HG02623 (cell line): ENCODE data around the gene NOL4L.

Experiments
- ATAC-seq: cut with Tn5 transposase; IDR thresholded peaks from one replicate; pipeline ENCODE4 v1.9.1; 2021; ENCODE audit warnings: moderate library complexity; ENCODE audit not compliant: unreplicated experiment

NOL4L gene

GRCh38 chr20:32544260-32544722 lies 40.8 kb downstream of the NOL4L start:
- no peak for ATAC-seq

GRCh38 chr20:32543570-32544259 lies 41.4 kb downstream of the NOL4L start:
- no peak for ATAC-seq

GRCh38 chr20:32542259-32542615 lies 42.9 kb downstream of the NOL4L start:
- ATAC-seq = no peak

GRCh38 chr20:32541323-32542258 lies 43.5 kb downstream of the NOL4L start:
- ATAC-seq = no peak

GRCh38 chr20:32539817-32540675 lies 45.1 kb downstream of the NOL4L start:
- no peak for ATAC-seq

GRCh38 chr20:32539026-32539816 lies 45.9 kb downstream of the NOL4L start:
- ATAC-seq = no peak

GRCh38 chr20:32538526-32538939 lies 46.6 kb downstream of the NOL4L start:
- ATAC-seq = no peak

- ATAC-seq = no peak
Measured at GRCh38 chr20:32537657-32538525, 47.2 kb downstream of the NOL4L start.

- no peak for ATAC-seq
Measured at GRCh38 chr20:32536851-32537656, 48.1 kb downstream of the NOL4L start.

- no peak for ATAC-seq
Measured at GRCh38 chr20:32535953-32536823, 48.9 kb downstream of the NOL4L start.

- ATAC-seq = no peak
Measured at GRCh38 chr20:32535316-32535952, 49.7 kb downstream of the NOL4L start.

- ATAC-seq = no peak
Measured at GRCh38 chr20:32534661-32535240, 50.4 kb downstream of the NOL4L start.

GRCh38 chr20:32533732-32534131 lies 51.4 kb downstream of the NOL4L start:
- ATAC-seq = no peak

GRCh38 chr20:32532246-32532645 lies 52.9 kb downstream of the NOL4L start:
- no peak for ATAC-seq

- no peak for ATAC-seq
Measured at GRCh38 chr20:32528905-32529670, 56.0 kb downstream of the NOL4L start.
